Activated T-helper 1 cell treated with Interleukin-2 at 50 U/mL for 16 hours (primary cell): ENCODE data around the gene AGPS.
"Not testable (repeated sequence)": the region's sequence is repeated elsewhere in the genome, so short reads cannot be mapped to it uniquely, and the experiment has no call there.

Source experiments
- DNase-seq: peaks from one replicate; pipeline ENCODE4 v3.0.0-alpha.2; 2020; ENCODE audit warnings: low read depth

AGPS gene

DNA sequence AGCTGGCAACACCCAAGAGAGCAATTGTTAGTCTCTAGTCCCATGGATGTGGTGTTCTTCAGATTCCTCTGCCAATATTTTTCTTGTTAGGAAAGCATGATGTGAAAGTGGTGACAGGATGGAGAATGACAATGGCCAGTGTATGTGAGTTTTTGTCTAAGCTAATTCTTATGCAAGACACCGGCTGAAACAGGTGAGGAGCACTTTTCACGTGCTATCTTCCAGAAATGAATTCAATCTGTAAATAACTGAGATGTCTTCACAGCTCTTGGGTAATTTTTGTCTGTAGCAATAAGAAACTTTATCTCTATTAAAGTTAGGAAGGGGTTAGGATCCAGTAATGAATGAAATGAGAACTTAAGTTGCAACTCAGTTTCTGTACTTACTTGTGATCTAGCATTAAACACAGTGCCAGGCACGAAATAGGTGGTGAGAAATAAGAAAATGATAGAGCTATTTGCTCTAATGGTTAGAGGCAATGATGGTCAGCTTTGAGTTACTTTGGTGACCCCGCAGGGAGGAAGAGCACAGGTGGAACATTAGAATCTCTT lies 676 bp upstream of the AGPS start:
- no peak for DNase-seq

GRCh38 chr2:177393203-177393755 lies 706 bp downstream of the AGPS start:
- DNase-seq: no peak

GRCh38 chr2:177393824-177394593 lies 1.4 kb downstream of the AGPS start:
- DNase-seq: no peak

GRCh38 chr2:177394594-177394973 lies 2.0 kb downstream of the AGPS start:
- no peak for DNase-seq

- no peak for DNase-seq
These were observed 2.9 kb downstream of the AGPS start for GRCh38 chr2:177395351-177396065.

- DNase-seq: no peak
These were observed 4.3 kb downstream of the AGPS start for GRCh38 chr2:177396703-177397460.

- DNase-seq: no peak
These were observed 5.1 kb downstream of the AGPS start for GRCh38 chr2:177397481-177398289.

DNA sequence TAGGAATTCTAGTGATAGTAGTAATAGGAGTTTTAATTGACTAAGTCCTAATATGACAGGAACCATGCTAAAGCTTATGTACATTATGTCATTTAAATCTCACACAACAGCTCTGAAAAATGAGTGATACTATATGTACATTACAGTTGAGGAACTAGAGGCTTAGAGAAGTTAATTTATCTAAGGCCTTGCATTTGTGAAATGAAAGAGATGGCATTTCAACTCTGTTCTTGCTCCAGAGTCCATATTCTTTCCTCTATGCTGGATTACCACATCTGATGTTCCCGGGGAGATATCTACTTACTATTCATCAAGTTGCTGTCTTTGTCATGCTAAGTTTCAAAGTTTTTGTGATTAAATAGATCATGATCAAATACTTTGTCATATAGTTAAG lies 5.7 kb downstream of the AGPS start:
- DNase-seq: no peak

GRCh38 chr2:177398791-177399190 lies 6.2 kb downstream of the AGPS start:
- no peak for DNase-seq

GRCh38 chr2:177399376-177399775 lies 6.8 kb downstream of the AGPS start:
- DNase-seq: no peak

- no peak for DNase-seq
These were observed 7.9 kb downstream of the AGPS start for GRCh38 chr2:177400337-177400923.

DNA sequence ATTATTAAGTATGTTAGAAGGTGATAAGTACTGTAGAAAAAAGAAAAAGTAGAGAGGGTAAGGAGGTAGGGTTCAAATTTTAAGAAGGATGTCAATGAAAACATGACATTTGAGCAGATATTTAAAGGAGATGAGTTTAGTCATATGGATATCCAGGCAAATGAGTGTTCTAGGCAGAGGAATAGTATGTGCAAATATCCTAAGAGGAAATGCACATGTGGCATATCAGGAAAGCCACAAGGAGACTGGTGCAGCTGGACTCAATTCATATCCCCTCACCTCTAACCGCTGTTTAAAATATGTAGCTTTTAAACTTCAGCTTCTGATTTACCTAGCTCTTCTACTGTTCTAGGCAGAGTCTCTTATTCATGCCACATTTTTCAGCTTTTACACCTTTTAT lies 9.5 kb downstream of the AGPS start:
- no peak for DNase-seq

DNA sequence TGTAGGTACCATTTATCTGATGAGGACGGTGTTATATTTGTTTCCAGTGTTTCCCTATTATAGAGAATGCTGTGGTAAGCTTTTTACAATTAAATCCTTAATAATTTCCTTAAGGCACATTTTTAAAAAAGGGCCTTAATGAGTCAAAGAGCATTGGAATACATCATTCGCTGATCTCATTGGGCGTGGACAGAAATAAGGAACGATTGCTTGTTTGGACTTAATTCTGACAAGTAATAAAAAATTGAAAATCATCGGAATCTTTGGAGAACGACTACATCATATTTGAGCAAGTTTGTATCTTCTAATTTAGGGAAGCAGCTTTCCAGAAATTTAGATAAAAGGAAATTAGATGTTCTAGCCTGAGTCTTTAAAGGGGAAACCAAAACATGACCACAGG lies 11.3 kb downstream of the AGPS start:
- no peak for DNase-seq

- no peak for DNase-seq
These were observed 11.7 kb downstream of the AGPS start for GRCh38 chr2:177404243-177404642.

DNA sequence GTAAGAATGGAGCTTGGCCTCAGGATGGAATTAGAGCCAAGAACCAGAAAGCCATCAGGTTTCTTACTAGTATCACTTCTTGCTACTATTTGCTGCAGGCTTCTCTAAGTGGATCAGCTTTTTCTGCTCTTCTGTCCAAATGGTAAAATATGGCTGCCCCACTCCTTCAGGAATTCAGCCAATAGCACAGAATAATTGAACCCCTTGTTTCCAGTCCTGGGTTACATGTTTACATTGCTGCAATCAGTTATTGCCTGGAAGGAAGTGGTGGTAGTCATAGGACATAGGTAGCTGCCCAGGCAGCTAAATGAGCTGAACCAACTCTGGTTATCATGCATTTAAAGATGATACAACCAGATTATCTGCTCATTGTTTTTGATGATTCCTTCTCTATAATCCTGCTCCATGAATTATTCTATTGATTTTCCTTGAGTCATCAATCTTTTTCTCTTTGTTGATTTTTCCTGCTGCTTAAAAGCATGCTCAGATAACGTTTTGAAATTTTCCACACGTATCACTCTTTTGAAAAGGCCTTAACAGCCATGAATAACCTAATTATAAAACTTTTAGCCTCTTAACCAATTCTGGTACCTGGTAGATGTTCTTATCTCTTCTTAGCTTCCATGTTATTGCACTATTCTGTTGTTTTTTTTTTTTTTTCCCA lies 12.6 kb downstream of the AGPS start:
- DNase-seq: no peak

- no peak for DNase-seq
These were observed 13.6 kb downstream of the AGPS start for GRCh38 chr2:177406182-177406581.

- no peak for DNase-seq
These were observed 14.5 kb downstream of the AGPS start for GRCh38 chr2:177407031-177407430.

DNA sequence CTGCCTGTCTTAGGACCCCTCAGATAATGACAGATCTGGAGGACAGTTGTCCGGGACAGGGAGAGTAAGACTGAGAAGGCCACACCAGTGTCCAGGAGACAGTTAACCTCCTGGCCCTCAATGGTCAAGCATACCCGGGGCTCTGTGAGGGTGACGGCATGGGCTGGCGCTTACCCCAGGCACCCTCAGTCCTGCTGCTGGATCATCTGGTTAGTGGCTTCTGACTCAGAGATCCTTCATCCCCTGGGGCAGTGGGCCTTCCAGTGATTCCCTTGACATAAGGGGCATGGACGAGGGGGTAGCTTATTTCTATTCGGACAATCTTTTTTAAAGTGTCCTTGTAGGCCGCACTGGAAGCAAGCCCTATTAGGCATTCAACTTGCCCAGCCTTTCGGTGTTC lies 18.1 kb downstream of the AGPS start:
- not testable (repeated sequence) for DNase-seq

DNA sequence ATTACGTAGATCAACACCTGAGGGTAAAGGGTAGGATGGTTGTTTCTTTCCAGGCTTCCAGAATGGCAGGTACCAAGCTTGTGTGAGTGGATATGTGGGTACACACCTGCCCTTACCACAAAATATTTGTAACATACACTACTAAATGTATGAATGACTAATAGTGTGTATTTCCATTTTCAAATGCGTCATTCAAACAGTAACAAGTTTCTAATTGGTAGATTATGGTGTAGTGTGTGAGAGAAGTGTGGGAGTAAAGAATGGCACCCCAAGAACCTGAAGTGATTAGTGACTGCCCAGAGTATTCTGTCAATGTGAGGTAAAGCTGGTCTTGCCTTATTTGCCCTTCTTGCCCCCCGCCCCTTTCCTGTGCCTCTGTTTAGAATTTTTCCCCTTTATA lies 21.1 kb downstream of the AGPS start:
- no peak for DNase-seq

- DNase-seq: no peak
These were observed 26.7 kb downstream of the AGPS start for GRCh38 chr2:177419274-177419673.

DNA sequence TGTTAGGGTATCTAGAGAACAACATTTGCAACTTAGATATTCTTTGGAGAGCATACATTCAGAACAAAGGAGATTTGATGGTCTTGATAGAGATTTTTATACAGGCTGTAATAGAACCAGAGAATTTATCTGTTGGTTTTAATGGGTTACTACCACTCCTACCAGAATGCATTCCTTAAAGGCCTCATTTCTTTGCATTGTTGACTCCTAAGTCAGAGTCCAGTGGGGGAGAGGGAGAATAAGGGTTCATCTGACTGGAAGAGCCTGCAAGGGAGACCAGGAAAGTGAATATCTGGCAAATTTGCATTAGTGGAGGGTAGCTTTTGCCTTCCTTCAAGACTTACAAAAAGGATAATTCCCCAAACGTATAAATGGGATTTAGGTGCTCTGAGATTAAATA lies 29.7 kb downstream of the AGPS start:
- DNase-seq: no peak
